Transverse colon (tissue), 3 donors: ENCODE results near the gene LHFPL6.

Experiments used
- POLR2A ChIP-seq: fragments of 450-650 bp; IDR thresholded peaks from one replicate; pipeline ENCODE4 v1.6.1; 2016; ENCODE audit warnings: antibody characterized with exemption, mild to moderate bottlenecking, moderate library complexity
- TF ChIP-seq, protein P1 (sequence below), 5 experiments: fragments of 200-600 bp in 3 of 5; fragments of 450-650 bp in 2 of 5; sonication (generic) in 3 of 5; IDR thresholded peaks; 1 replicate in 2 of 5; 2 replicates in 3 of 5; pipeline ENCODE4 v1.5.1; 2016 to 2017; ENCODE audit warnings: antibody characterized with exemption in 5 of 5, inconsistent platforms in 3 of 5, mild to moderate bottlenecking in 2 of 5, moderate library complexity in 1 of 5

- TF ChIP-seq, protein P1, sequence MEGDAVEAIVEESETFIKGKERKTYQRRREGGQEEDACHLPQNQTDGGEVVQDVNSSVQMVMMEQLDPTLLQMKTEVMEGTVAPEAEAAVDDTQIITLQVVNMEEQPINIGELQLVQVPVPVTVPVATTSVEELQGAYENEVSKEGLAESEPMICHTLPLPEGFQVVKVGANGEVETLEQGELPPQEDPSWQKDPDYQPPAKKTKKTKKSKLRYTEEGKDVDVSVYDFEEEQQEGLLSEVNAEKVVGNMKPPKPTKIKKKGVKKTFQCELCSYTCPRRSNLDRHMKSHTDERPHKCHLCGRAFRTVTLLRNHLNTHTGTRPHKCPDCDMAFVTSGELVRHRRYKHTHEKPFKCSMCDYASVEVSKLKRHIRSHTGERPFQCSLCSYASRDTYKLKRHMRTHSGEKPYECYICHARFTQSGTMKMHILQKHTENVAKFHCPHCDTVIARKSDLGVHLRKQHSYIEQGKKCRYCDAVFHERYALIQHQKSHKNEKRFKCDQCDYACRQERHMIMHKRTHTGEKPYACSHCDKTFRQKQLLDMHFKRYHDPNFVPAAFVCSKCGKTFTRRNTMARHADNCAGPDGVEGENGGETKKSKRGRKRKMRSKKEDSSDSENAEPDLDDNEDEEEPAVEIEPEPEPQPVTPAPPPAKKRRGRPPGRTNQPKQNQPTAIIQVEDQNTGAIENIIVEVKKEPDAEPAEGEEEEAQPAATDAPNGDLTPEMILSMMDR (IDR thresholded peaks at IDR 0.05) = no peak
- TF ChIP-seq POLR2A = no peak
These were observed 118.3 kb downstream of the LHFPL6 start for GRCh38 chr13:39484506-39485313.
